Small intestine (tissue), 16 donors: ENCODE measurements around the gene SAPCD1. TPM values are rescaled to one million over a fixed set of nuclear protein-coding genes. Genes with fewer than 3 reads are reported as not detected.

ENCODE experiments used
- DNase-seq, 2 donors: peaks; one replicate each; pipeline versions ENCODE4 v3.0.0 to v3.0.0-alpha.2; 2013
- FAIRE-seq: peaks from 2 replicates; lab custom pipeline; 2012; peaks lifted over from hg19 to GRCh38; lab: Jason Lieb, UNC
- H3K27ac ChIP-seq, 3 donors: one replicate each; pipeline ENCODE4 v1.5.1; 2013; ENCODE audit warnings: low read length in 2 of 3, mild to moderate bottlenecking in 2 of 3, control low read depth in 1 of 3, inconsistent platforms in 1 of 3, low read depth in 1 of 3, moderate library complexity in 1 of 3
- H3K27me3 ChIP-seq, 3 donors: one replicate each; pipeline ENCODE4 v1.6.1; 2013; ENCODE audit warnings: low read length in 3 of 3, inconsistent platforms in 1 of 3; ENCODE audit not compliant: control insufficient read depth in 3 of 3, insufficient read depth in 3 of 3
- H3K36me3 ChIP-seq, 3 donors: one replicate each; pipeline ENCODE4 v1.6.1; 2013; ENCODE audit warnings: low read length in 3 of 3, inconsistent platforms in 1 of 3, low read depth in 1 of 3, mild to moderate bottlenecking in 1 of 3, moderate library complexity in 1 of 3; ENCODE audit not compliant: control insufficient read depth in 3 of 3, insufficient read depth in 2 of 3
- H3K4me1 ChIP-seq, 3 donors: one replicate each; pipeline ENCODE4 v1.6.1; 2013; ENCODE audit warnings: low read length in 2 of 3, inconsistent platforms in 1 of 3, low read depth in 1 of 3, mild to moderate bottlenecking in 1 of 3, moderate library complexity in 1 of 3; ENCODE audit not compliant: control insufficient read depth in 3 of 3, insufficient read depth in 2 of 3
- H3K4me3 ChIP-seq, 3 donors: one replicate each; pipeline ENCODE4 v1.5.1; 2013; ENCODE audit warnings: low read length in 3 of 3, control low read depth in 1 of 3, inconsistent platforms in 1 of 3, low read depth in 1 of 3, mild to moderate bottlenecking in 1 of 3, moderate library complexity in 1 of 3
- H3K9me3 ChIP-seq, 2 donors: one replicate each; pipeline ENCODE4 v1.6.1; 2013; ENCODE audit warnings: low read depth in 1 of 2, low read length in 1 of 2; ENCODE audit not compliant: control insufficient read depth in 2 of 2, insufficient read depth in 1 of 2
- WGBS, 3 donors: extraction: QIAGEN DNeasy Blood & Tissue Kit; methylation state at CpG; one replicate each; pipeline ENCODE4 v1.1.7; 2013; 5-methylcytosine and 5-hydroxymethylcytosine counted together
- long read RNA-seq, 10 donors: transcript quantifications; one replicate each; lab custom pipeline, GENCODE V29; 2026
- polyA plus RNA-seq, 4 donors: library from polyadenylated mRNA; stranded (reverse) in 3 of 4; unstranded in 1 of 4; fragments of 200-250 nt in 3 of 4; fragments of 120-200 nt in 1 of 4; gene quantifications; one replicate each; pipeline versions ENCODE4 v1.2.1 to v1.2.3, GENCODE V29; 2013
- donor health status: healthy with polysubstance abuse.
- donor health status: control.
- donor health status: control.
- donor health status: Bipolar disorder and iron deficiency.
- donor health status: healthy.

Gene SAPCD1
- polyA plus RNA-seq: 10 to 100 TPM in 1 of 4 donors, 1 to 10 TPM in 3; 1.4 to 15.5 (median 4.6) TPM
- long read RNA-seq, donor 1, partial matches to known transcripts: 6 of 11 reads
- long read RNA-seq, donor 1, other reads (novel, unspliced or antisense): 0 of 11 reads
- long read RNA-seq, donor 2, partial matches to known transcripts: 0 of 1 reads
- long read RNA-seq, donor 2, other reads (novel, unspliced or antisense): 0 of 1 reads
- long read RNA-seq, donor 3, partial matches to known transcripts: 0 of 1 reads
- long read RNA-seq, donor 3, other reads (novel, unspliced or antisense): 0 of 1 reads
- long read RNA-seq, donor 4: 0 reads
- long read RNA-seq, donor 5, partial matches to known transcripts: 0 of 1 reads
- long read RNA-seq, donor 5, other reads (novel, unspliced or antisense): 0 of 1 reads
- long read RNA-seq, donor 6: 0 reads
- long read RNA-seq, donor 7: 0 reads
- long read RNA-seq, donor 8: 0 reads
- long read RNA-seq, donor 9: 0 reads
- long read RNA-seq, donor 10, partial matches to known transcripts: 0 of 1 reads
- long read RNA-seq, donor 10, other reads (novel, unspliced or antisense): 0 of 1 reads

DNA sequence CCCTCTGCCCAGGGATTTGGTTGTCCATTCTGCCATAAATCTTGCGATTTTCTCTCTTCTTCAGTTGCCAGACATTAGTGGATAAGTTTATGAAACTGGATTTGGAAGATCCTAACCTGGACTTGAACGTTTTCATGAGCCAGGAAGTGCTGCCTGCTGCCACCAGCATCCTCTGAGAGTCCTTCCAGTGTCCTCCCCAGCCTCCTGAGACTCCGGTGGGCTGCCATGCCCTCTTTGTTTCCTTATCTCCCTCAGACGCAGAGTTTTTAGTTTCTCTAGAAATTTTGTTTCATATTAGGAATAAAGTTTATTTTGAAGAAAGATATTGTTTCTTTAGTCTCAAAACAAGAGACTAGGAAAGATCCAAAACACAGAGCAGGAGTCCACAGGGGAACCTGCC is at the start of gene SAPCD1:
Gene SAPCD1 (plus strand): TSS at position 301 of the 400 bp plus-strand sequence. CDS start 399 bp downstream, outside the sequence.
- Histone ChIP-seq H3K9me3 (no peaks in the 10 kb centered on the region), H3K27ac (no peak within 1 kb of the TSS), H3K4me3 (no peak within 1 kb of the TSS), H3K27me3 (no peaks in the 10 kb centered on the region), H3K4me1 (peaks cover 0 to 46% (median 13%) of the 10 kb centered on the region in 3 donors), H3K36me3 (peaks cover 0 to 54% (median 0%) of the 10 kb centered on the region in 3 donors)
- no peak for FAIRE-seq
- no peak for DNase-seq
- 80 to 81% (median 80%) methylated on average over 4 of the region's 4 CpGs for WGBS, 3 donors

DNA sequence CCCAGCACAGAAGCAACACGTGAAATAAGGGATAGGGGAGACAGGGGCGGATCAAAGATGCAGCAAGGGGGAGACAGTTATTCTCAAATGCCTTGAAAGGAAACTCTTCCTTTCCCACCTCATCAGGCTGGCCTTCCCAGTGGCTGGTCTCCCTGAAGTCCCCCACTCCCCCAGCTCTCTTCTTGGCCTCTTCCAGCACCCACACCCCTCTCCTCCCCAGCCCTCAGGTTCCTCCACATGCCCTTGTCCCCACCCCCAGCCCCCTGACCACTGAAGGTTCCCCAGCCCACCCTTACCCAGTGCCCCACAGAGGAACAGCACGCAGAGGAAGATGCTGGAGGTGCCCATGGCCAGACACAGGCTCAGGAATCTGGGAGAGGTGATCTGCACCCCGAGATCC is 49.0 kb upstream of the SAPCD1 start:
- Histone ChIP-seq H3K36me3 (peaks cover 0 to 4% (median 0%) of the 10 kb centered on the region in 3 donors), H3K4me3 (no peak overlapping the region), H3K27me3 (no peaks in the 10 kb centered on the region), H3K4me1 (peaks cover 0 to 30% (median 4%) of the 10 kb centered on the region in 3 donors), H3K27ac (peak overlapping the region in 1 of 3 donors; percentile 51), H3K9me3 (no peaks in the 10 kb centered on the region)
- WGBS, 3 donors: 62 to 71% (median 64%) methylated on average over 4 of the region's 4 CpGs
- FAIRE-seq (no peak), DNase-seq (no peak)

DNA sequence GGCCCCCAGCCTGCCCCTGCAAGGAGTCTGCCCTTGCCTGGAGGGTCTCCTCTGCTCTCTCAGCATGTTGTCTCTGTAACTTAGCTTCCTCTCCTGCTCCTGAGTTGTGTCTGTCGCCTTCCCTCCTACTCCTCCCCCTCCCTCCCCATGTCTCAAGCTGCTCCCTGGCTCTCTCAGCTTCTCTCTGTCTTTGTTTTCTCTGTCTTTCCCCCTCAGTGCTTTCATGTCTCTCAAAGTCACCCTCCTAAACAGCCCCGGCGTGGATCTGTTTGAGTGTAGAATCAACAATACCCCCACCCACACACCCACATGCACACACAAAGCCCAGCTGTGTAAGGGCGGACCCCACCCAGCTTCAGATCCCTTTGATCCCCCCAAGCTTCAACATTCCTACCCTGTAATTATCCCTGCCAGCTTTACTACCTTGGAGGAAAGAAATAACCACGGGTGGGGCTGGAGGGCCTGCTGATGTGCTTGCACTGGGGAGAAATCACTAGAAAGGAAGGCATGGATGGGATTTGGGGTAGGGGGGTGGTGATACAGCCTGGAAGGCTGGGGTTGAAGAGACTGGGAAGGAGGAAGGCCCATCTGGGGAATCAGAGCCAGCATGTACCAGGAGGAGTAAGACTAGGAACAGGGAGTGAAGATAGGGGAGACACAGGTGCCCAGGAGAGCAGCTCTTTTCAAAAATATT is 48.3 kb upstream of the SAPCD1 start:
- DNase-seq: peak in 1 of 2 donors; percentile 65
- H3K36me3 ChIP-seq: peaks cover 0 to 4% (median 0%) of the 10 kb centered on the region in 3 donors
- no peaks in the 10 kb centered on the region for H3K9me3 ChIP-seq
- peaks cover 0 to 37% (median 4%) of the 10 kb centered on the region in 3 donors for H3K4me1 ChIP-seq
- WGBS, 3 donors: 11 to 33% (median 18%) methylated on average over 5 of the region's 5 CpGs
- no peaks in the 10 kb centered on the region for H3K27me3 ChIP-seq
- FAIRE-seq: no peak
- H3K4me3 ChIP-seq: no peak overlapping the region
- peak overlapping the region in 1 of 3 donors; percentile 51 for H3K27ac ChIP-seq

DNA sequence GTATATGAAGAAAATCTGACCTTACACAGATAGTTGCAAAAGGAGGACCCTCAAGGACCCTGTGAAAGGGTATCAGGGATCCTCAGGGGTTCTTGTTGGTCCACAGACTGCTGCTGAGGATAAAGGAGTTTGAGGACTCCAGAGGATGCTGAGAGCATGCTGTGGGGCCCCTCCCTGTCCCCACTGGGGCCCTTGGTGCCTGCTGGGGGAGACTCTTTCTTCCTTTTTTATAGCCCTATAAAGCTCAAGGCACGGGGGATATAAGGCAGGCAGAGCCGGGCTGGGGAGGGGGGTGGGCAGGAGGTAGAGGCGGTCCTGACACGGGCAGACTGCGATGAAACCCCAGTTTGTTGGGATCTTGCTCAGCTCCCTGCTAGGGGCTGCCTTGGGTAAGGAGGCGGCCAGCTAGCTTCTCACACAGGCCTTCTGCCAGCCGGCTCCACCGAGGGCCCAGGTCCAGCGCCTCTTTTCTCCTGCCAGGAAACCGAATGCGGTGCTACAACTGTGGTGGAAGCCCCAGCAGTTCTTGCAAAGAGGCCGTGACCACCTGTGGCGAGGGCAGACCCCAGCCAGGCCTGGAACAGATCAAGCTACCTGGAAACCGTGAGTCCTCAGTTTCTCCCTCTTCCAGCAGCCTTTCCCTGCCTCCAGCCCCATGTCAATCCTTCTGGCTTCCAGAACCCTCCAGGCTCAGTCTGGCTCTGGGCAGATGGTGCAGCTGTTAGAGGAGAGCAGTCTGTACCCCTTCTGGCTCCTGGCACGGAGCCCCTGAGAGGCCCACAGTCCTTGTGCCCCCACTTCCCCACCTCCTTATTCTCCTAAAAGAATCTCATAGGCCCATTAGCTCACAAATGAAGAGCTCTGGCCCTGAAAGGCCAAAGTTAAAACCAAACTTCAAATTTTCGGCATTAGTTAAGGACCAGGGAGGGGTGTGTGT is 47.2 kb upstream of the SAPCD1 start, which contains the start of gene LY6G6D:
Gene LY6G6D (plus strand): TSS at position 327 of the 937 bp plus-strand sequence. CDS start 8 bp downstream, at position 335.
- no peaks in the 10 kb centered on the region for H3K36me3 ChIP-seq
- H3K4me3 ChIP-seq: no peak within 1 kb of the TSS
- no peak for FAIRE-seq
- DNase-seq: no peak
- no peaks in the 10 kb centered on the region for H3K9me3 ChIP-seq
- H3K4me1 ChIP-seq: peaks cover 0 to 37% (median 4%) of the 10 kb centered on the region in 3 donors
- 77 to 92% (median 87%) methylated on average over 12 to 16 of the region's 16 CpGs for WGBS, 3 donors
- peak within 1 kb of the TSS in 1 of 3 donors; percentile 51 for H3K27ac ChIP-seq
- H3K27me3 ChIP-seq: no peaks in the 10 kb centered on the region

DNA sequence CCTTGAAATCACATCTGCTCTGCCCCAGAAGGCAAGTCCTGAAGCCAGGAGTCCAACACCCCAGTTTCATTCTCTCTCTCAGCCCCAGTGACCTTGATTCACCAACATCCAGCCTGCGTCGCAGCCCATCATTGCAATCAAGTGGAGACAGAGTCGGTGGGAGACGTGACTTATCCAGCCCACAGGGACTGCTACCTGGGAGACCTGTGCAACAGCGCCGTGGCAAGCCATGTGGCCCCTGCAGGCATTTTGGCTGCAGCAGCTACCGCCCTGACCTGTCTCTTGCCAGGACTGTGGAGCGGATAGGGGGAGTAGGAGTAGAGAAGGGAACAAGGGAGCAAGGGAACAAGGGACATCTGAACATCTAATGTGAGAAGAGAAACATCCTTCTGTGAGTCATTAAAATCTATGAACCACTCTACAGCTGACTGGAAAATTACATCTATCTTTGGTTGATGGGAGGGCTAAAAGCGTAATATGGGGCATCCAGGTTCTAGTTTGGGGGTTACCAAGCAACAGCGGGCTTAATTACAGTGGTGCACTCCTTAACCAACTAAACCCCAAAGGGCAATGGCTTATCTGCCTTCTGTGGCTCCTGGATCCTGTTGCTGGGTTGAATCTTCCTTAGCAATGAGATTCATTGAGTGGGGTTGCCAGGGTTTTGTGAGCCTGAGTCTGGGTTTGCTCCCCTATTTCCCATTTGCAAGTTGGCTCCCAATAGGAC is 44.8 kb upstream of the SAPCD1 start:
- no peak overlapping the region for H3K4me3 ChIP-seq

DNA sequence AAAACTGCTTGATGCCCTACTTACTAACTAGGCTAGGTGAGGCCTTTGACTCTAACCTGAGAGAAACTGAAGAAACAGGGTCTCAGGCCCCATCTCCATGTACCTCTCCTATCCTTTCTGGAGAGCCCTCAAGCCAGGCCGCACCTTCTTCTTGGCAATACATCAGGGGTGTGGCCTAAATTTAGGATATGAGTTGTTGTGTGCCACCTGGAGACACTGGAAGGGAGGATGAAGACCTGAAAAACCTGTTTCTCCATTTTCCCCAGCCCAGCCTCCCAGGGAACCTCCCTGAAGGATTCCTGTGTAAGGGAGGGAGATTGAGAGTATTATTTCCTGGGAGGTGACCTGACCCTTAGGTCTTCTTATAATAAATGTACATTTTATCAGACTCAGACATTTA is 44.2 kb upstream of the SAPCD1 start:
- Histone ChIP-seq H3K4me3 (no peak overlapping the region), H3K9me3 (no peaks in the 10 kb centered on the region), H3K27me3 (no peaks in the 10 kb centered on the region), H3K36me3 (peaks cover 0 to under 1% (median 0%) of the 10 kb centered on the region in 3 donors), H3K27ac (no peak overlapping the region), H3K4me1 (peaks cover 0 to 30% (median 0%) of the 10 kb centered on the region in 3 donors)
- DNase-seq (peak; percentile 69 to 72), FAIRE-seq (no peak)
- 6 to 64% (median 44%) methylated on average over 1 of the region's 1 CpG for WGBS, 3 donors

More for the DNA sequence above, 44.8 kb upstream of the SAPCD1 start:
- H3K27ac ChIP-seq: no peak overlapping the region
- 75 to 87% (median 80%) methylated on average over 10 of the region's 10 CpGs for WGBS, 3 donors
- H3K36me3 ChIP-seq: no peaks in the 10 kb centered on the region
- no peaks in the 10 kb centered on the region for H3K27me3 ChIP-seq
- no peaks in the 10 kb centered on the region for H3K9me3 ChIP-seq
- DNase-seq (no peak), FAIRE-seq (no peak)
- H3K4me1 ChIP-seq: peaks cover 0 to 30% (median 0%) of the 10 kb centered on the region in 3 donors

DNA sequence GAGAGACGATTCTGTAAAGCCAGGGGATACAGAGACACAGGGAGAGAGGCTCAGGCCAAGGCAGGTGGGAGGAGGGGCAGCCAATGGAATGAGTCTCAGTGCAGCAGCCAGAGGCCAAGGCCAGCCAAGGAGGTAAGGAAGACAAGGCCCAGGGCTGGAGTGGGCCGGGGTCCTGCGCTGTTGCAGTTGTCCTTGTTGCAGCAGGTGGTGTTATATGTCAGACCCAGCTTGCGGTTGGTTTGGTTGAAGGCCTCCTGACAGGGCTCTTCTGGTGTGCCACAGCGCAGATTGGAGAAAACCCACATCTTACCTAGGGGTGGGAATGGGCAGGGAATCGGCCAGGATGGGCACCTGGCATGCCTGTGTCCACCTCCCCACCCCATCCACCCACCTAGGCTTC is 43.5 kb upstream of the SAPCD1 start:
- WGBS, 3 donors: 71 to 83% (median 78%) methylated on average over 6 of the region's 6 CpGs
- no peaks in the 10 kb centered on the region for H3K27me3 ChIP-seq
- DNase-seq (no peak), FAIRE-seq (no peak)
- H3K4me3 ChIP-seq: no peak overlapping the region
- H3K4me1 ChIP-seq: peaks cover 0 to 22% (median 0%) of the 10 kb centered on the region in 3 donors
- H3K9me3 ChIP-seq: no peaks in the 10 kb centered on the region
- no peak overlapping the region for H3K27ac ChIP-seq
- H3K36me3 ChIP-seq: peaks cover 0 to 4% (median 0%) of the 10 kb centered on the region in 3 donors
